Measurements from ENCODE around the gene AGPS.
"Not testable (repeated sequence)": the region's sequence is repeated elsewhere in the genome, so short reads cannot be mapped to it uniquely, and the experiment has no call there.

Gene AGPS

DNA sequence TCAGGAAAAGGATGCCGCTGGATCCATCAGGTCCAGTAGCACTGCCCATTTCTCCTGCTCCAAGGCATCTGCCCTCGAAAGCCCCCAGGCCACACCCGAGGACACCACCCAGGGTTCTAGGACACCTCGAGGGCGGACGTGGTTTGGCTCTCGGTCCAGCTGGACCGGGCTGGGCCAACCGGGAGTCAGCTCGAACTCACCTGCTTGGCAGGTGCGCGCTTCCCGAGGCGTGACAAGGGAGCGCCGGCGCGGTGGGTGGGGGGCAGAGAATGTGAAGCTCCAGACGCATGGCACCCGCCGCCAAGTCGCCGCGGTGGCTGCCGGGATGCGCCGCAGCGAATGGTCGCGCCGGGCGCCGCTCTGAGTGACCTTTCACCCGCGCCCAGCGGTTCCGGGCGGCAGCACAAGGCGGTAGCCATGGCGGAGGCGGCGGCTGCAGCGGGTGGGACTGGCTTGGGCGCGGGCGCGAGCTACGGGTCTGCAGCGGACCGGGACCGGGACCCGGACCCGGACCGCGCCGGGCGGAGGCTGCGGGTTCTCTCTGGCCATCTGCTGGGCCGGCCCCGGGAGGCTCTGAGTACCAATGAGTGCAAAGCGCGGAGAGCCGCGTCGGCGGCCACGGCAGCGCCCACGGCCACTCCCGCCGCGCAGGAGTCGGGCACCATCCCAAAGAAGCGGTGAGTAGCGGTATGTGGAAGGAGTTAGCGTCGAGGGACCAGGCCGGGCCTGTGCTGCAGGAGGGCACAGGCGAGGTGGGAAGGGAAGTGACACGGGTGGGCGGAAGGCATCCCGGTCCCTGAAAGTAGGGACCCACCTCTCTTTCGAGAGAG lies at the start of gene AGPS:
Gene AGPS, plus strand, starts transcription at position 401 of the 830 bp plus-strand sequence. Its CDS starts 17 bp downstream, at position 418.
- DNase-seq (ENCODE audit: low spot score) = peak; percentile 70

DNA sequence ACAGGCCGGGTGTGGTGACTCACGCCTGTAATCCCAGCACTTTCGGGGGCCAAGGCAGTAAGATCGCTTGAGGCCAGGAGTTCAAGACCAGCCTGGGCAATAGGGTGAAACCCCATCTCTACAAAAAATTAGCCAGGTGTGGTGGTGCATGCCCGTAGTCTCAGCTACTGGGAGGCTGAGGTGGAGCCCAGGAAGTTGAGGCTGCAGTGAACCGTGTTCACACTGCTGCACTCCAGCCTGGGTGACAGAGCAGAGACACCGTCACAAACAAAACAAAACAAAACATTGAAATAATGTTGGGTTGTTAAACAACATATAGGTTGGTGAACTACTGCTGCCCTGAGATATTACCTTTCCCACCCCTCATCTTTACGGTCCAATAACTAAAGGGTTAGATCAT lies 48.8 kb upstream of the AGPS start:
- DNase-seq (ENCODE audit: low spot score) = no peak

DNA sequence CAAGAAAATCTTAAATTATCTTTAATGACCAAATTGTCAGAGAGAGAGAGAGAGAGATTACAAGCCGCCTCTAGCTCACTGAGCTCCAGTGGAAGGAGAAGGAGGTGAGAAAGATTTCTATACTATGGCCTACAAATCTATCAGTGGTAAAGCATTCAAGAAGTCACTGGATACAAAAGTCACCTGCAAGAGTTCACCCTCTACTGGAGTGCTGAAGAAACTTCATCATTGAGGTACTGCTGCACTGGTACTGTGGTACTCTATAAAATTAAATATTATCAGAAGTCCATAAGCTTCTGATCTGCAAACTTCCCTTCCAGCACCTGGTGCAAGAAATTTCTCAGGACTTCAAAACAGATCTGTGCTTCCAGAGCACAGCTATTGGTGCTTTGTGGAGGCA lies 48.3 kb upstream of the AGPS start:
- DNase-seq (ENCODE audit: low spot score) = no peak

- no peak for DNase-seq (ENCODE audit: low spot score)
Measured at GRCh38 chr2:177346192-177346591, 46.4 kb upstream of the AGPS start.

- no peak for DNase-seq (ENCODE audit: low spot score)
Measured at GRCh38 chr2:177347570-177347969, 45.0 kb upstream of the AGPS start.

- DNase-seq (ENCODE audit: low spot score) = no peak
Measured at GRCh38 chr2:177348118-177348654, 44.4 kb upstream of the AGPS start.

DNA sequence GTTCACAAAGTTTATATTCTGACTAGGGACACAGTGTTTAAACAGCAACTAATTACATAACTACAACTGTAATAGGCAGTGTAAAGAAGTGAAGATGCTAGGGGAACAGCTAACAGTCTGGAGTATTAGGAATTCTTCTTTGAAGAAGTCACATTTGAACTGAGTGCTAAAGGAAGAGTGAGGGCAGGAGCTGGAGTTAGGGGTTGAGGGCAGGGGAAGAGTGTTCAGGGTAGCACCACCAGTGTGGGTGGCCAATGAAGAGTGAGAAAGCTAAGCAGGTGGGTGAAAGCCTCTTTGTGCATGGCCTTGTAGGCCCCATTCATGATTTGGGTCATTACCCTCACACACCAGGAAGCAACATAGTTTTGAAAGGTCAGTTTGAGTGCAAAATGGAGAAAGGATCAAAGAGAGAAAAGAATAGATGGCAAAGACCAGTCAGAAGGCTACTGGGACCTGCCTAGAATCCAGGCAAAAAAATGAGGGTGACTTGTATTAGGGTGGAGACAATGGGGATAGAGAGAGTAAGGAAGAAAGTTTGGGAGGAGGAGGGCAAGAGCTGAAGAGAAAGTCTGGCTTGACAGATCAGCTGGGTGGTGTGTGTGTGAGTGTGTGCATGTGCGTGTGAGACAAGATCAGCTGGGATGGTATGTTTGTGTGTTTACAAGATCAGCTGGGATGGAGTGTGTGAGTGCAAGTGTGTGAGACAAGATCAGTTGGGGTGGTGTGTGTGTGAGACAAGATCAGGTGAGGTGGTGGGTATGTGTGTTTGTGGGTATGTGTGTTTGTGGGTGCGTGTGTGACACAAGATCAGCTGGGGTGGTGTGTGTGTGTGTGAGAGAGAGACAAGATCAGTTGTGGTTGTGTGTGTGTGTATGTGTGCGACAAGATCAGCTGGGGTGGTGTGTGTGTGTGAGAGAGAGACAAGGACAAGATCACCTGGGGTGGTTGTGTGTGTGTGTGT lies 43.6 kb upstream of the AGPS start:
- no peak for DNase-seq (ENCODE audit: low spot score)

DNA sequence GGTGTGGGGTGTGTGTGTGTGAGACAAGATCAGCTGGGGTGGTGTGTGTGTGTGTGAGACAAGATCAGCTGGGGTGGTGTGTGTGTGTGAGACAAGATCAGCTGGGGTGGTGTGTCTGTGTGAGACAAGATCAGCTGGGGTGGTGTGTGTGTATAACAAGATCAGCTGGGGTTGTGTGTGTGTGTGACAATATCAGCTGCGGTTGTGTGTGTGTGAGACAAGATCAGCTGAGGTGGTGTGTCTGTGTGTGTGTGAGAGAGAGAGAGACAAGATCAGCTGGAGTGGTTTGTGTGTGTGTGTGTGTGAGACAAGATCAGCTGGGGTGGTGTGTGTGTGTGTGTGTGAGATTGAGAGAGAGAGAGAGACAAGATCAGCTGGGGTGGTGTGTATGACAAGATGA lies 41.9 kb upstream of the AGPS start:
- DNase-seq (ENCODE audit: low spot score) = not testable (repeated sequence)

- not testable (repeated sequence) for DNase-seq (ENCODE audit: low spot score)
Measured at GRCh38 chr2:177351121-177351520, 41.5 kb upstream of the AGPS start.

GRCh38 chr2:177352441-177353186 lies 40.0 kb upstream of the AGPS start:
- no peak for DNase-seq (ENCODE audit: low spot score)

- DNase-seq (ENCODE audit: low spot score) = no peak
Measured at GRCh38 chr2:177353187-177353478, 39.4 kb upstream of the AGPS start.

- not testable (repeated sequence) for DNase-seq (ENCODE audit: low spot score)
Measured at GRCh38 chr2:177354541-177354940, 38.0 kb upstream of the AGPS start.

GRCh38 chr2:177355874-177356273 lies 36.7 kb upstream of the AGPS start:
- DNase-seq (ENCODE audit: low spot score) = no peak

- DNase-seq (ENCODE audit: low spot score) = no peak
Measured at GRCh38 chr2:177359836-177360595, 32.6 kb upstream of the AGPS start.

DNA sequence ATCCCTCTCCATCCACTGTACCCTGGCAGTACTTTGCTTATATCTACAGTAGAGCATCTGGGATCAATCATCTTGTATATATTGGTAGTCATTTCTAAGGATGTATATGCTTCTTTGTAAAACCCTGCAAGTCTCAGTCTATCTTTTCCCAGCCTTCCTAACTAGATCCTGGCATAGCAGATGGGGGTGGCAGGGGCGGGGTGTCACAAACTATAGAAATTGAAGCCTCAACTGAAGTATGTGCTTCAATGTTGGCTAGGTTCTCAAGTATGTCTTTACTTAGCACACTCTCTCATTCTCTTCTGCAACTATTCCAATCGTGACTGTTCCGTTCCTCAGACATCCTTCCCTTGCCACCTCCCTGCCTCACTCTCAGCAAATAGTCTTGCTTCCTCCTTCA lies 30.1 kb upstream of the AGPS start:
- DNase-seq (ENCODE audit: low spot score) = no peak

DNA sequence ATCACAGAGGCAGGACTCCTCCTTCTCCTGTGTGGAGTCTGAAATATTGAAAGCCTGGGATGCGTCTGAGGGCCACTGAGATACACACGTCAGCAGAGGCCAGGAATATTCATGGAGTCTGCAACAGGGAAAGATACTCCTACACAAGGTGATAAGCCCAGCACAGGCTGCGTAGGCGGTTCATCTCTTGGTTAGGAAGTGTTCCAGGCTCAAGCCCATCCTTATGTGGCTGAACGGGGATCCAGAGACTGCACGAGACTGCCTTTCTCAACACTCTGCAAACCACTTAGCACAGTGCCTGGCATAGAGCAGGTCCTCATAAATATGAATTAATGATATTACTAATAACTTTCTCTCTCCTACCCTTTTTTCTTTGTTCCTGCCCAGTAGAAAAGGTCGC lies 29.2 kb upstream of the AGPS start:
- no peak for DNase-seq (ENCODE audit: low spot score)

GRCh38 chr2:177365764-177366163 lies 26.8 kb upstream of the AGPS start:
- not testable (repeated sequence) for DNase-seq (ENCODE audit: low spot score)

DNA sequence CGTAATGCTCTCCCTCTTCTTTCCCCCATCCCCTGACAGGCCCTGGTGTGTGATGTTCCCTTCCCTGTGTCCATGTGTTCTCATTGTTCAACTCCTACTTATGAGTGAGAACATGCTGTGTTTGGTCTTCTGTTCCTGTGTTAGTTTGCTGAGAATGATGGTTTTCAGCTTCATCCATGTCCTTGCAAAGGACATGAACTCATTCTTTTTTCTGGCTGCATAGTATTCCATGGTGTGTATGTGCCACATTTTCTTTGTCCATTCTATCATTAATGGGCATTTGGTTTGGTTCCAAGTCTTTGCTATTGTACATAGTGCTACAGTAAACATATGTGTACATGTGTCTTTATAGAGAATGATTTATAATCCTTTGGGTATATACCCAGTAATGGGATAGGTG lies 24.6 kb upstream of the AGPS start:
- not testable (repeated sequence) for DNase-seq (ENCODE audit: low spot score)

- DNase-seq (ENCODE audit: low spot score) = no peak
Measured at GRCh38 chr2:177379354-177379753, 13.2 kb upstream of the AGPS start.

DNA sequence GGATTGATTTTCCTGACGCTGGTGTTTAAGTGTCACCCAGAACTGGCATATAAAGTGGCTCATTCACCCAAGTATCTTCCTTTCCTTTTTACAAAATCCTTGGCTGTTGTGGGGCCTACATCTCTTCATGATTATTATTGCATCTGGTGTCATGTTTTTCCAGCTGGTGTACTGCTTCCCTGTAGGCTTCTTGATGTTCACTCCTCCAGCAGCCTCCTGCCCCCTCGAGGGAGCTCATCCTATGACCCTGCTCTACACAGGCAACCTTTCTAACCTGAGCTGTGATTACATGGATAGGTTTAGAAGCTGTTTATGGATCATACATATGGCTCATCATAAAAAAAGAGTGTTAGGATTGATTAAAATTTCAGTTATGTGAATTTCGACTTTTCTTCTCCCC lies 12.4 kb upstream of the AGPS start:
- DNase-seq (ENCODE audit: low spot score) = no peak

- no peak for DNase-seq (ENCODE audit: low spot score)
Measured at GRCh38 chr2:177383935-177384334, 8.6 kb upstream of the AGPS start.
